Heart left ventricle (tissue), 13 donors: ENCODE results near the gene PDE6A.

Experiments used
- POLR2A ChIP-seq, 2 donors: fragments of 450-650 bp; IDR thresholded peaks; one replicate each; pipeline ENCODE4 v1.6.1; 2017; ENCODE audit warnings: antibody characterized with exemption in 2 of 2, mild to moderate bottlenecking in 2 of 2, moderate library complexity in 2 of 2
- TF ChIP-seq, protein P1 (sequence below), 12 donors: fragments of 200-600 bp; sonication (generic) in 4 of 12; IDR thresholded peaks; one replicate each; pipeline versions ENCODE4 v1.5.0 to v1.8.0; 2018 to 2022; ENCODE audit warnings: antibody characterized with exemption in 12 of 12, mild to moderate bottlenecking in 5 of 12
- donor health status: ischemic (EF 13 %, LVEDD 7.1; RV severe dilation, severe dysfunction).
- donor health status: DM: no; HTN: yes; CAD: no.
- donor health status: DM: no; HTN: no; CAD: no.
- donor health status: ischemic (EF 25% LVEDD 6.9; RV normal size, moderate dysfunction).
- donor health status: ischemic (EF 25% LVEDD 5.7; RV mildly dilated, moderate dysfunction).
- donor health status: ischemic (EF 35%, LVEDD 5.7; RV mildly dilated, moderate dysfunction).
- donor health status: nonischemic (EF 11% LVEDD 7.7; RV severe dilation, severe dysfunction).
- donor health status: DM: yes; HTN: yes; CAD: no.
- donor health status: PGD.
- donor health status: ischemic (EF 29% LVEDD 5.4; RV normal size, mild dysfunction).
- donor health status: nonischemic (EF 23%, LVEDD 6.1; RV moderate dilation, normal function).

DNA sequence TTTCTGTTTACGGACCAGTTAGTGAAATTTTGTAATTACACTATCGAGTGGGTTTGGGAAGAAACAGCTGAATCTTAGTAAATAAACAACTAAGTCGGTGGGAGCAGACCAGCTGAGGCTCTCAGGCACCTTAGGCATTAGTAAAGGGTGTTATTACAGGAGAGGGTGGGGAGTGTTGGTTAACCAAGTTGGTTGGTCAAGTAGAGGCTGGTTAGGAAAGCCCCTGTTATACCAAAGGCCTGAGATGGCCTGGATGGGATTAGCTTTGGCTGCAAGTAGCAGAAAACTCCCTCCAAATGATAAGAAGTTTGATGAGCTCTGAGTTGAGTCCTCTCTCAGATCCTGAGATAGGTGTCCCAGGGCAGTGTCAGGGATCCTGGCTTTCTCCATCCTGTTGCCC, 133.1 kb downstream of the PDE6A start:
- TF ChIP-seq, protein P1, sequence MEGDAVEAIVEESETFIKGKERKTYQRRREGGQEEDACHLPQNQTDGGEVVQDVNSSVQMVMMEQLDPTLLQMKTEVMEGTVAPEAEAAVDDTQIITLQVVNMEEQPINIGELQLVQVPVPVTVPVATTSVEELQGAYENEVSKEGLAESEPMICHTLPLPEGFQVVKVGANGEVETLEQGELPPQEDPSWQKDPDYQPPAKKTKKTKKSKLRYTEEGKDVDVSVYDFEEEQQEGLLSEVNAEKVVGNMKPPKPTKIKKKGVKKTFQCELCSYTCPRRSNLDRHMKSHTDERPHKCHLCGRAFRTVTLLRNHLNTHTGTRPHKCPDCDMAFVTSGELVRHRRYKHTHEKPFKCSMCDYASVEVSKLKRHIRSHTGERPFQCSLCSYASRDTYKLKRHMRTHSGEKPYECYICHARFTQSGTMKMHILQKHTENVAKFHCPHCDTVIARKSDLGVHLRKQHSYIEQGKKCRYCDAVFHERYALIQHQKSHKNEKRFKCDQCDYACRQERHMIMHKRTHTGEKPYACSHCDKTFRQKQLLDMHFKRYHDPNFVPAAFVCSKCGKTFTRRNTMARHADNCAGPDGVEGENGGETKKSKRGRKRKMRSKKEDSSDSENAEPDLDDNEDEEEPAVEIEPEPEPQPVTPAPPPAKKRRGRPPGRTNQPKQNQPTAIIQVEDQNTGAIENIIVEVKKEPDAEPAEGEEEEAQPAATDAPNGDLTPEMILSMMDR (IDR thresholded peaks at IDR 0.05): no peak
- no peak for TF ChIP-seq POLR2A (IDR thresholded peaks at IDR 0.05)
